Choroid plexus epithelial cell (primary cell): ENCODE data around the gene ITGA1.
"Not testable (repeated sequence)": the region's sequence is repeated elsewhere in the genome, so short reads cannot be mapped to it uniquely, and the experiment has no call there.

ENCODE experiments used
- DNase-seq: peaks from one replicate; pipeline ENCODE4 v3.0.0-alpha.2; 2010; ENCODE audit warnings: low read depth
- H3K4me3 ChIP-seq: 2 replicates; pipeline ENCODE4 v1.5.1; 2011; ENCODE audit warnings: low read depth, mild to moderate bottlenecking, control low read depth, low read length, moderate library complexity
- CTCF ChIP-seq: conservative IDR thresholded peaks from 2 replicates; pipeline ENCODE4 v1.5.1; 2011; ENCODE audit warnings: low read depth, mild to moderate bottlenecking, control low read depth, inconsistent platforms, low read length, moderate library complexity

The ITGA1 gene

GRCh38 chr5:52811067-52811749 lies 23.5 kb downstream of the ITGA1 start:
- no peak overlapping the region for H3K4me3 ChIP-seq
- TF ChIP-seq CTCF = no peak
- peak; percentile 66 for DNase-seq

GRCh38 chr5:52814352-52815148 lies 26.8 kb downstream of the ITGA1 start:
- DNase-seq = no peak
- no peak overlapping the region for H3K4me3 ChIP-seq
- TF ChIP-seq CTCF = no peak

- DNase-seq = no peak
- H3K4me3 ChIP-seq = no peak overlapping the region
- TF ChIP-seq CTCF = no peak
Measured at GRCh38 chr5:52817818-52818217, 30.1 kb downstream of the ITGA1 start.

- no peak for TF ChIP-seq CTCF
- no peak overlapping the region for H3K4me3 ChIP-seq
- no peak for DNase-seq
Measured at GRCh38 chr5:52818360-52818759, 30.6 kb downstream of the ITGA1 start.

GRCh38 chr5:52818807-52819206 lies 31.1 kb downstream of the ITGA1 start:
- H3K4me3 ChIP-seq, DNase-seq: not testable (repeated sequence)

- H3K4me3 ChIP-seq = no peak overlapping the region
- TF ChIP-seq CTCF = no peak
- no peak for DNase-seq
Measured at GRCh38 chr5:52821901-52822300, 34.2 kb downstream of the ITGA1 start.

- TF ChIP-seq CTCF = no peak
- no peak overlapping the region for H3K4me3 ChIP-seq
- DNase-seq = no peak
Measured at GRCh38 chr5:52822437-52822836, 34.7 kb downstream of the ITGA1 start.
